ENCODE data around the gene HYOU1.
"Not testable (repeated sequence)": the region's sequence is repeated elsewhere in the genome, so short reads cannot be mapped to it uniquely, and the experiment has no call there.

- TF ChIP-seq, protein P1, sequence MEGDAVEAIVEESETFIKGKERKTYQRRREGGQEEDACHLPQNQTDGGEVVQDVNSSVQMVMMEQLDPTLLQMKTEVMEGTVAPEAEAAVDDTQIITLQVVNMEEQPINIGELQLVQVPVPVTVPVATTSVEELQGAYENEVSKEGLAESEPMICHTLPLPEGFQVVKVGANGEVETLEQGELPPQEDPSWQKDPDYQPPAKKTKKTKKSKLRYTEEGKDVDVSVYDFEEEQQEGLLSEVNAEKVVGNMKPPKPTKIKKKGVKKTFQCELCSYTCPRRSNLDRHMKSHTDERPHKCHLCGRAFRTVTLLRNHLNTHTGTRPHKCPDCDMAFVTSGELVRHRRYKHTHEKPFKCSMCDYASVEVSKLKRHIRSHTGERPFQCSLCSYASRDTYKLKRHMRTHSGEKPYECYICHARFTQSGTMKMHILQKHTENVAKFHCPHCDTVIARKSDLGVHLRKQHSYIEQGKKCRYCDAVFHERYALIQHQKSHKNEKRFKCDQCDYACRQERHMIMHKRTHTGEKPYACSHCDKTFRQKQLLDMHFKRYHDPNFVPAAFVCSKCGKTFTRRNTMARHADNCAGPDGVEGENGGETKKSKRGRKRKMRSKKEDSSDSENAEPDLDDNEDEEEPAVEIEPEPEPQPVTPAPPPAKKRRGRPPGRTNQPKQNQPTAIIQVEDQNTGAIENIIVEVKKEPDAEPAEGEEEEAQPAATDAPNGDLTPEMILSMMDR (conservative IDR thresholded peaks at IDR 0.05 in 1 of 2, IDR thresholded peaks at IDR 0.05 in 1 of 2; ENCODE audit: low read depth in 1 of 2, low read length in 2 of 2), result not testable (repeated sequence)
- TF ChIP-seq EZH2 (IDR thresholded peaks at IDR 0.05; ENCODE audit: low read length, missing control alignments), result not testable (repeated sequence)
Observed at GRCh38 chr11:119103161-119103664, 46.2 kb upstream of the HYOU1 start.
